Spleen (tissue), 7 donors: ENCODE results near the gene ANKRD44.

Experiments
- CTCF ChIP-seq, 11 experiments: fragments of 200-600 bp in 7 of 11; fragments of 450-650 bp in 4 of 11; sonication (generic) in 4 of 11; IDR thresholded peaks in 8 of 11; conservative IDR thresholded peaks in 3 of 11; 1 replicate in 7 of 11; 2 replicates in 4 of 11; pipeline versions ENCODE4 v1.4.0 to v1.8.0; 2016 to 2021; ENCODE audit warnings: antibody characterized with exemption in 11 of 11, inconsistent platforms in 4 of 11, mild to moderate bottlenecking in 1 of 11
- POLR2A ChIP-seq, 3 donors: fragments of 450-650 bp; IDR thresholded peaks; one replicate each; pipeline ENCODE4 v1.5.1; 2017; ENCODE audit warnings: antibody characterized with exemption in 3 of 3, mild to moderate bottlenecking in 1 of 3
- POLR2AphosphoS5 ChIP-seq, 3 donors: sonication (generic); formaldehyde crosslinking; IDR thresholded peaks; one replicate each; pipeline ENCODE4 v1.5.1; 2017; ENCODE audit warnings: antibody characterized with exemption in 3 of 3
- donor health status: DM: no; HTN: no; CAD: no; lungs with moderate emphysema.
- donor health status: DM: no; HTN: no; CAD: no.
- donor health status: DM: no; HTN: no; CAD: no.

- TF ChIP-seq CTCF (IDR thresholded peaks at IDR 0.05 in 8 of 11, conservative IDR thresholded peaks at IDR 0.05 in 3 of 11) (no peak), POLR2AphosphoS5 (IDR thresholded peaks at IDR 0.05) (no peak), POLR2A (IDR thresholded peaks at IDR 0.05) (no peak)
Observed at GRCh38 chr2:196956069-196956468, 354.5 kb downstream of the ANKRD44 start.
